Measurements from ENCODE around the gene SWI5.

SWI5 gene

DNA sequence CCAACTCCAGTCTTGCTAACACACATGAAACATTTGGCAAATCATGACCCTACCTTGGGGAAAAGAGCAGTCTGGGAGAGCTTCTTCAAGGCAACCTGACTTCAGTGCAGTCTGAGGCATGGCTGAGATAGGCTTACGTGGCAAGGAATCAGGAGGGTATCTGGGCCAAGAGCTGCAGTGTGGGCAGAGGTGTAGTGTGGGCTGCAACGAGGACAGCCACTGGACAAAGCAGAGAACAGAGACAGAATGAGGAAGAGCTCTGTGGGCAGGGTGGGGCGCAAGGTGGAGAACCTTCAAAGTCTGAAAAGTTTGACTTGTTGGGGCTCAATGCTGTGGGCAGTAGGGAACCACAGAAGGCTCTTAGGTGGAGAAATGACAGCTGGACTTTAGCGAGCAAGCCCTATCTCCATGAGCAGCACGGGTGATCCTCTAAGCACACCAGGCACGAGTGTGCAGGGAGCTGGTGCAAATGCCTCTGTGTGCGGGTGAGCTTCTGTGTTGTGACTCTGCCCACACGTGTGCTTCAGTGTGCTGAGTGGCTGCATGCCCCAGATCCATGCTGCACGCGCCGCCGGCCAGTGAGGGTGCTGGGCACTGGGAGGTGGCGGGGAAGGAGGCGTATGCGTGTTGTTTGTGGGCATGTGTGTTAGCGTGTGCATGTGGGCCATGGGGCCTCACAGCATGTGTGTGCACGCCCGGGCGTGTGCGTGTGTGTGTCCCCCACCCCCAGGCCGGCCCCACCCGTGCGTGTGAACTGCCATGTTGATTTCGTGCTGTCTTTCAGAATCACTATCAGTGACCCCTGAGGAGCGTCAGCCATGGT lies 23.5 kb upstream of the SWI5 start:
- no peak for DNase-seq

GRCh38 chr9:128253140-128253990 lies 22.7 kb upstream of the SWI5 start:
- no peak for DNase-seq

GRCh38 chr9:128253991-128254346 lies 22.1 kb upstream of the SWI5 start:
- no peak for DNase-seq

DNA sequence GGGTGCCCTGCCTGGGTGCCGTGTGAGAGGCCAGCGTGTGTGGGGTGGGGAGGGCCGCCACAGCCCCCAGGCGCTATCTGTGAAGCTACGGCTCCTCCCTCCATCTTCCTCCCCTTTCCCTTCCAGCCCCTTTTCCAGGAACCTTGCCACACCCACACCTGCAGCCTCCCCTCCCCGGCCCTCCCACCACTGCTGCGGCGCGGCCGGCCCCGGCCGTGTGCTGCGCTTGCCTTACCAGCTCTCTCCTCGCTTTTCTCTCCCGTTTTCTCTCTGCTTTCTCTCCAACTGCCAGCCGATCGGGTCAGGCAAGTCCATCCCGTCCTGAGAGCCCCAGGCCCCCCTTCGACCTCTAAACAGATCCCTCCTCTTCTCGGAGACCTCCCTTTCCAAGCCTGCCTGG lies 21.7 kb upstream of the SWI5 start:
- no peak for DNase-seq

- no peak for DNase-seq
Observed at GRCh38 chr9:128254855-128255759, 21.0 kb upstream of the SWI5 start.

DNA sequence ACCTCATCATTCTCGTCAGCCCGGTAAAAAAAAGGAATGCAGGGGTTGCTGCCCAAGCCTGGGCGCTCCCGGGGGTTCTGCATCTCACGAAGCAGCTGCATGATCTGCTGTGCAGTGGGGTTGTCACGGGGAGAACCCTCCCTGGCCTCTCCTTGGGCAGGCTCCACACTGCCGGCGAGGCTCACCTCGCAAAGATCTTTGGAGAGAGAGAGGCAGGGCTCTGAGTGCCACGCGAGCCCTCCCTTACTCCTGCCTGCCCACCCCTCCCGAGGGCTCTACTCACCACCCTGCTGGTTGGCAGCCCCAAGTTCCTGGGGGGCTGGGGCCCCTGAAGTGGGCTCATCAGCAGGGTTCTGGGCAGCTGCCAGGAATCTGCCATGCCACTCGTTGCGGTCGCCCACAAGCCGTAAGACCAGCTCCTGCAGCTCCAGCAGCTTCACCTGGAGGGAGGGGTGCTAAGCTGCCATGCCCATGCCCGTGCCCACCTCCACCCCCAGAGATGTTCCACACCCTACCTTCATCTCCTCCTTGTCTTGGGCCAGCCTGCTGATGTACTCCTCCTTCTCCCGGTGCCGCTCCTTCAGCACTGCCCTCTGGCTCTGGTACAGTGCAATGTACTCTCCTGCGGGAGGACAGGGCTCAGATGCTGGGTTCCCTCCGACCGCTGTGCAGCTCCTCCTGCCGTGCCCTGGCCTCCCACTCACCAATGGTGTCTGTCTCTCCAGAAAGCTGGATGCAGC lies 18.8 kb upstream of the SWI5 start:
- no peak for DNase-seq

GRCh38 chr9:128257907-128258306 lies 18.2 kb upstream of the SWI5 start:
- no peak for DNase-seq

DNA sequence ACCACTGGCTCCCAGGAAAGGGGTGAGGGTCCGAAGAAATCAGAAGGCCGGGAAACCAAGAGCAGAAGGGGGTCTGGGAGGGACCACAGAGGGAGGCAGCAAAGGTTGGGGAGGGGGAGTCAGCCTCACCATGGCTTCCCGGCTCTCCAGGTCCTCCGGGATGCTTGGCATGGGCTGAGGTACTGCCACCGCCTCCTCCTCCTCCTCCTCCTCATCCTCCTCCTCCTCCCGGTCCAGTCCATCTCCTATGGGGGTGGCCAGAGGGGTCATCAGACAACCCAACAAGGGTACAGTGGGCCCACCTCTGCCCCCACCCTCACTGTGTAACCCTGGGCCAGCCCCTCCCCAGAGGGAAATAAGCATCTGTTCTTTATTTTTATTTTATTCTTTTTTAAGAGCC lies 17.8 kb upstream of the SWI5 start:
- DNase-seq = no peak

GRCh38 chr9:128259156-128259555 lies 16.9 kb upstream of the SWI5 start:
- no peak for DNase-seq

- no peak for DNase-seq
Observed at GRCh38 chr9:128260340-128260739, 15.7 kb upstream of the SWI5 start.

DNA sequence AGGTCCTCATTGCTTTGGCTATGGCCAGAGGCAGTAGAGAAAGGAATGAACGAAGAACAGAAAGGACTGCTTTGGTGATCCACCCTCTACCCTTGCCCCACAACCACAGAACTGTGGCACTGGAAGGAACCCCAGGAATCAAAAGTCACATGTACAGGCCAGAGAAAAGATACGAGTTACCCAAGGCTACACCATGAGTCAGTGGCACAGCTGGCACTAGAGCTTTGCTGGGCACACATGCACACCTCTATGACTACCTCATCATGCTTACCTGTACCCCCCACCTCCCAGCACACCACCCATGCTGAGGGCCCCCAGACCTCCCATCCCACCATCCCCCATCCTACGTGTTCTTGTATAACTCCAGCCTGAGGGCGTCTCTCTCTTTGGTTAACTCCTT lies 13.4 kb upstream of the SWI5 start:
- DNase-seq = no peak

DNA sequence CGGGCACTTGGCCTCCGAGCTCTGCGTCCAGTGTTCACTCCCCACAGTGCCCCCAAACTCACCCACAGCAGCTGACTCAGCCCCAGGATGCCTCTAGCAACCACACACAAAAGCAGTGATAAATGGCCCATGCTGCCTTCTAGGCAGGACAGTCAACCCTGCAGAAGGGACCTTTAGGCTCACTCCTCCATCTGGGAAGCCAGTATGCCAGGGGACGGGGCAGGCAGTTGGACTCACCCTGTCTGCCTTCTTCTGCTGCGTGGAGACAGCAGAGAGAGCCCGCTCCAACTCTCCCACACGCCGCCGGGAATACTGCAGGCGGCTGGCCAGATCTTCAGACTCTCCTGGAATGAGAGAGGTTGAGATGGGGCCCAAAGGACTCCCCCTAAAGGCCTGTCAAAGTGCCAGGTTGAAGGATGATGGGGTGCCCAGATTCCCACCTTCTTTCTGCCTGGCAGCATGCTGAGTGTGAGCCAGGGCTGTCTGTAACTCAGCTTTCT lies 10.7 kb upstream of the SWI5 start:
- no peak for DNase-seq

GRCh38 chr9:128266868-128267590 lies 9.0 kb upstream of the SWI5 start:
- no peak for DNase-seq

GRCh38 chr9:128271112-128271511 lies 5.0 kb upstream of the SWI5 start:
- DNase-seq = no peak

GRCh38 chr9:128271512-128271911 lies 4.6 kb upstream of the SWI5 start:
- DNase-seq = no peak

DNA sequence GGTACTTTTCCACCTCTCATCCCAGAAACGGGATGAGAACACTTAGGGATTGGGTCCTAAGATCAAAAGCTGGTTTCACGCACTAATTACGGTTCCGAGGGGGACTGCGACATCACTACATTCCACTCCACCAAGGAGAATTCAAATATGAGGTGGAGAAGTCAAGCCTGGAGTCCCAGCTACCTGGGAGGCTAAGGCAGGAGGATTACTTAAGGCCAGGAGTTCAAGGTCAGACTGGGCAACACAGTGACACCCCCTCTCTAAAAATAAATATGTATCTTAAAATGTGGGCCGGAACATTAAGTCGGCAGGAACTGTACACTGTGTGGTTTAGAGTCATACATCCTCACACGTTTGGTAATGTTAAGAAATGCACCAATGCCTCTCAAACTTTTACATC lies 1.8 kb upstream of the SWI5 start:
- DNase-seq = no peak

DNA sequence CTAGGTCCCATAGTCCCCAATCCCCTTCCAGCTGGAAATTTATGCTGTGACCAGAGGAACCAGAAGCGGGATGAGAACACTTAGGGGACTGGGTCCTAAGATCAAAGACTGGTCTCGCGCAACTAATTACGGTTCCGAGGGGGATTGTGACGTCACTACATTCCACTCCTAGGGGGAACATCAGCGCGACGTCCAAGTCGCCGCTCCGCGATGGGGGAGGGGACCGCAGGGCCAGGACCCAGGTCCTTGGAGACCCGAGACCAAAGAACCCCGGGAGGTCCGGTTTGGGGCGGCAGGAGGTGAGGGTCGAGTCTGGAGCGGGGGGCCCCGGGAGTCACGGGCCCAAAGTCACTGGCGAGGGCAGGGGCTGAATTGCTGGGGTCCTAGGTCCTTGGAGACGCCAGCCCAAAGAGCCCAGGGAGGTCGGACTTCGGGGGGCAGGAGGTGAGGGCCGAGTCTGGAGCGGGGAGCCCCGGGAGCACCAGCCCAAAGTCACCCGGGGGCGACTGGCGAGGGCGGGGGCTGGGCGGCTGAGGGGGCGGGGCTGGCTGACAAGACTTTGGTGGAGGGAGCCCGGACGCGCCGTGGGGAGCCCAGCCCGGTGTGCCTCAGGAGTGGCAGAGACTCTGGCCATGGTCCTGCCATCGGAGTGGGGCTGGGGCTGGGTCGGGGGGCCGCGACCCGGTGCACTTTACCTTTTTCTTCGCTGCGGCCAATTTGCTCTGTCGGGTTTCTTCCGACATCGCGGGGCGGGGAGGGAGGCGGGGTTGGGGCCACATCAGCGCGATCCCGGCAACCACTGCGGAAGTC lies 673 bp upstream of the SWI5 start, which contains the start of gene GOLGA2:
Gene GOLGA2 (minus strand): TSS at position 810 of the 810 bp plus-strand sequence. CDS start 31 bp downstream, at position 779.
- no peak for DNase-seq

- DNase-seq = no peak
Observed at GRCh38 chr9:128276574-128277270, 646 bp downstream of the SWI5 start.
